Kidney (tissue), 14 donors: ENCODE results near the gene GLRX. TPM values are rescaled to one million over a fixed set of nuclear protein-coding genes. Genes with fewer than 3 reads are reported as not detected.
A peak's percentile ranks its signal among the peaks of the same experiment; 100 is the strongest.

ENCODE experiments used
- DNase-seq, 5 donors: peaks; one replicate each; pipeline ENCODE4 v3.0.0-alpha.2; 2013 to 2020
- FAIRE-seq: peaks from 2 replicates; lab custom pipeline; 2012; peaks lifted over from hg19 to GRCh38; lab: Jason Lieb, UNC
- H3K27ac ChIP-seq, 2 donors: one replicate each; pipeline ENCODE4 v1.7.0; 2013; ENCODE audit warnings: low read depth in 2 of 2, low read length in 2 of 2, inconsistent platforms in 1 of 2
- H3K27me3 ChIP-seq: one replicate; pipeline ENCODE4 v1.7.1; 2013; ENCODE audit warnings: low read length, inconsistent platforms; ENCODE audit not compliant: control insufficient read depth, insufficient read depth
- H3K36me3 ChIP-seq, 3 donors: one replicate each; pipeline versions ENCODE4 v1.7.0 to v1.7.1; 2013; ENCODE audit warnings: low read length in 3 of 3, control low read depth in 1 of 3, inconsistent platforms in 1 of 3; ENCODE audit not compliant: insufficient read depth in 3 of 3, control insufficient read depth in 2 of 3
- H3K4me1 ChIP-seq, 3 donors: one replicate each; pipeline versions ENCODE4 v1.7.0 to v1.7.1; 2013; ENCODE audit warnings: low read length in 3 of 3, inconsistent platforms in 1 of 3, low read depth in 1 of 3; ENCODE audit not compliant: control insufficient read depth in 2 of 3, insufficient read depth in 2 of 3
- H3K4me3 ChIP-seq, 3 donors: one replicate each; pipeline versions ENCODE4 v1.7.0 to v1.8.1; 2013; ENCODE audit warnings: low read length in 3 of 3, control low read depth in 1 of 3, inconsistent platforms in 1 of 3
- H3K9ac ChIP-seq, 3 donors: one replicate each; pipeline versions ENCODE4 v1.7.0 to v1.7.1; 2013; ENCODE audit warnings: low read length in 3 of 3, control low read depth in 1 of 3, inconsistent platforms in 1 of 3
- H3K9me3 ChIP-seq, 3 donors: one replicate each; pipeline versions ENCODE4 v1.7.0 to v1.7.1; 2013; ENCODE audit warnings: low read length in 3 of 3, control low read depth in 1 of 3, inconsistent platforms in 1 of 3; ENCODE audit not compliant: control insufficient read depth in 2 of 3, insufficient read depth in 1 of 3
- intact Hi-C: fragments of 100-400 bp; cut with DNase I; formaldehyde crosslinking; loops from one replicate; pipeline ENCODE4 v1.11.1; 2022
- polyA plus RNA-seq: library from polyadenylated mRNA; stranded (reverse); fragments of 350-450 nt; fragmentation: Illumina TruSeq; extraction: RNeasy Lipid Tissue Mini Kit (QIAGEN cat#74804); gene quantifications from one replicate; pipeline ENCODE4 v1.2.3, GENCODE V29; 2014; ENCODE audit warnings: low read depth, low replicate concordance; ENCODE audit not compliant: insufficient read depth
- total RNA-seq: library from RNA; stranded (reverse); fragmentation: NEBNext Ultra II Directional; extraction: Animal tissue kit (Norgen Biotek cat#: 25700); gene quantifications from one replicate; pipeline ENCODE4 v1.2.1, GENCODE V29; 2021
- TF ChIP-seq, protein P1 (sequence below): IDR thresholded peaks from 3 replicates; pipeline ENCODE4 v1.5.1; 2012; ENCODE audit warnings: mild to moderate bottlenecking, moderate library complexity, borderline replicate concordance; ENCODE audit not compliant: insufficient read depth; ENCODE audit errors: extremely low read depth
- donor health status: control.
- donor health status: control.
- donor health status: control.
- donor health status: control.
- donor health status: control.
- donor health status: DM: yes; HTN: yes; CAD: no.
- donor health status: Normal renal cell carcinoma (clear cell type).

The GLRX gene
- total and polyA plus RNA-seq, 2 donors from 2014 or later: 57.4 to 324 TPM

DNA sequence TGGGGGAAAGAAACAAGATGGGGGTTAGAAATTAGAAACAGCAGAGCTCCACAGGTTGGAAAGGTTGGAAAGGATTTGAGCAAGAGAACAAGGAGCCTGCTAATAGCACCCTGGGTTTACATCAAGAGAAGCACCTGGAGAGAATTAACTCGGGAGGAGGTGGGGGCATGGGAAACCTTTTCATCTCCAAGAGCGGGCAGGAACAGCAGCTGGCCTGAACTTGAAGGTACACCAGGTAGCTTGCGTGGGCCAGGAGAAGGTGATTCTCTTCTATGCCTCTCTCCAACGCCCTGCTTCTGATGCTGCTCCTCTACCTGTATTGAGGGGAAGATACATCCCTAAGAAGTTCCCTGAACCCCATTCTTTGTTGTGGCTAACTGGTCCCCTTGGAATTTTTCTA, 37.1 kb upstream of the GLRX start:
- Histone ChIP-seq H3K9me3 (no peaks in the 10 kb centered on the region), H3K36me3 (no peaks in the 10 kb centered on the region), H3K4me1 (peaks cover 0 to 26% (median 18%) of the 10 kb centered on the region in 3 donors), H3K27me3 (no peaks in the 10 kb centered on the region), H3K9ac (no peak overlapping the region), H3K4me3 (no peak overlapping the region), H3K27ac (no peak overlapping the region)
- FAIRE-seq (no peak), DNase-seq (no peak)
- intact Hi-C loops: loop anchor here (10.0 kb wide), 1 partner anchor 475 kb away; no protein-coding TSS in a partner anchor
- TF ChIP-seq, protein P1, sequence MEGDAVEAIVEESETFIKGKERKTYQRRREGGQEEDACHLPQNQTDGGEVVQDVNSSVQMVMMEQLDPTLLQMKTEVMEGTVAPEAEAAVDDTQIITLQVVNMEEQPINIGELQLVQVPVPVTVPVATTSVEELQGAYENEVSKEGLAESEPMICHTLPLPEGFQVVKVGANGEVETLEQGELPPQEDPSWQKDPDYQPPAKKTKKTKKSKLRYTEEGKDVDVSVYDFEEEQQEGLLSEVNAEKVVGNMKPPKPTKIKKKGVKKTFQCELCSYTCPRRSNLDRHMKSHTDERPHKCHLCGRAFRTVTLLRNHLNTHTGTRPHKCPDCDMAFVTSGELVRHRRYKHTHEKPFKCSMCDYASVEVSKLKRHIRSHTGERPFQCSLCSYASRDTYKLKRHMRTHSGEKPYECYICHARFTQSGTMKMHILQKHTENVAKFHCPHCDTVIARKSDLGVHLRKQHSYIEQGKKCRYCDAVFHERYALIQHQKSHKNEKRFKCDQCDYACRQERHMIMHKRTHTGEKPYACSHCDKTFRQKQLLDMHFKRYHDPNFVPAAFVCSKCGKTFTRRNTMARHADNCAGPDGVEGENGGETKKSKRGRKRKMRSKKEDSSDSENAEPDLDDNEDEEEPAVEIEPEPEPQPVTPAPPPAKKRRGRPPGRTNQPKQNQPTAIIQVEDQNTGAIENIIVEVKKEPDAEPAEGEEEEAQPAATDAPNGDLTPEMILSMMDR: no peak

DNA sequence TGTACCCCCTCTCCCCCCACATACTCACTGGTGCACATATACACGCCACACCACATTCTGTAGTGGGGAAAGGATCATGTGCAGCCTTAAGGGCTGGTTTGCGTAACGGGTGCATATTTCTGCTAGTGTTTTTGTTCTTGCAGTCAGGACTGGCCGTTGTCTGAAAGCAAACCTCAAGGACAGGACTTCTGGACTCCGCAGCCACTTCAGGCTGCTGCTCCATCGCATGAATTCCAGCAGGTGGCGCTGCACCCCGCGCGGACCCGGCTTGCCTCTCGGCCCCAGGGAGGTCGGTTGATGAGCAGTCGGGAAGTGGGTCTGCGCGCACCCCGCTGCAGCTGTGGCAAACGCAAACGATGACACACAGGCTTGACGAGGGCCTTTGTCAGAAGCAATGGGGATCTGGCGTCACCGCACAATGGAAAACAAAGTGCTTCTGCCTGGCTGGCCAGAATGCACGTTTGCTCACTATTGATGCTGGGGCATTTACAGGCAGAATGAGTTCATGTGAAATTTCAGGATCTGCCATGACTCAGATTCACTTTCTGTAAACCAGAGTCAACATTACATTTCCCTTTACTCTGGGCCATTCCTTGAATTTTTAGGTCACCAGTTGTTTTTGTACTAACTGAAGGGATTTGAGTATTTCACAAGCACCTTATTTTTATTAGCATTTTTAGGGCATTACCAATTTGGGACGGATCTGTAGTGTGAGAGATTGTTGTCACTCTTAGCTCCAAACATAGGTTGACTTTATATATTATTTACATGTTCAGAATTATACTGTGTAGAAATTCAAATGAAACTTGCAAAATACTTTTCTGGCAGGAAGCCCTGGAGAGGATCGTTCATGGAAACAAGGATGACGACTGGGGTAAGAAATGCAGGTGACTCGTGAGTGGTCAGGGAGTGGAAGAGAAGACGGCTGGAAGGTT, 36.4 kb upstream of the GLRX start:
- Histone ChIP-seq H3K9ac (no peak overlapping the region), H3K4me3 (peak overlapping the region; percentile 1 to 43 (median 40)), H3K36me3 (no peaks in the 10 kb centered on the region), H3K27me3 (no peaks in the 10 kb centered on the region), H3K27ac (peak overlapping the region; percentile 80 to 92), H3K9me3 (no peaks in the 10 kb centered on the region), H3K4me1 (peaks cover 0 to 26% (median 18%) of the 10 kb centered on the region in 3 donors)
- TF ChIP-seq, protein P1: peak; percentile 99
- intact Hi-C loops: loop anchor here (10.0 kb wide), 1 partner anchor 476 kb away; no protein-coding TSS in a partner anchor
- peak; percentile 89 to 95 (median 92) for DNase-seq
- FAIRE-seq: no peak

DNA sequence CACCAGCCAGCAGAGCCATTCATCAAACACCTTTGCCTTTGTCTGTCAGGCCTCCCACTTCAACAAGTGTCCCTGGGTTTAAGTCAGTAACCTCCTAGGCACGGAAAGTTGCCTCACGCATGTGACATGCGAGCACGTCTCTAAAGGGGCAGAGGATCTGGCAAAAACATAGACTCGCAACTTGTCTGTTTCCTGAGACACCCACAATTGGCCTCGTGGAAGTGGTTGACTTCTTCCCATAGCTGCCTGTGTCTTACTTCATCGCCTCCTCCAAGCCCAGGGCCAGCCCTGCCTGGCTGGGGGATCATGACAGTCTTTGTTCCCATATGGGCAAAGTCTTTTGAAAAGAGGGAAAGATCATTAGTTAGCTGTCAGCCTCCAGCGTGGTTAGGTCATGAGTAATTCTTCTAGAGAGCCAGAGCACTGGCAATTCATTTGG, 35.5 kb upstream of the GLRX start:
- FAIRE-seq (no peak), DNase-seq (no peak)
- Histone ChIP-seq H3K9ac (peak overlapping the region in 1 of 3 donors; percentile 28), H3K27me3 (no peaks in the 10 kb centered on the region), H3K4me1 (peaks cover 0 to 26% (median 18%) of the 10 kb centered on the region in 3 donors), H3K36me3 (no peaks in the 10 kb centered on the region), H3K9me3 (no peaks in the 10 kb centered on the region), H3K4me3 (peak overlapping the region in 1 of 3 donors; percentile 40), H3K27ac (peak overlapping the region; percentile 80 to 92)
- TF ChIP-seq, protein P1: no peak
- intact Hi-C loops: loop anchor here (10.0 kb wide), 1 partner anchor 477 kb away; no protein-coding TSS in a partner anchor
